ENCODE measurements around the gene GRM3.

Gene GRM3

DNA sequence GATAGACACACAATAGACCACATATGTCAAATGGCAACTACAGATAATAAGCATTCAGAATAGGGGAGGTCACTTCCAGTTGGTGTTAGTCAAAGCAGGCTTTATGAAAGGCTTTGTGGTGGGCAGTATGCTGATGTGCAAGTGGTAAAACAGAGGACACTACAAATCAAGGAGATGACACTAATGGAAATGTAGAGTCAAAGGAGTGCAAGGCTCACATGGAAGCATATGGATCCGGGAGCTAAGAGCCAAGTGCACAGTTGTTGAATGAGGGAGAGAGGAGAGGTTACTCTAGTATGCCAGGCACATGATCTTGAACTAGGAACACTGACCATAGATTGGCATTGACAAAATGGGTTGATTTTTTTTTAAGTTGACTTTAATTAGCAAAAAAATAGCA is 62.7 kb downstream of the GRM3 start:
- no peak for FAIRE-seq

- no peak for FAIRE-seq
Observed at GRCh38 chr7:86708031-86708680, 64.4 kb downstream of the GRM3 start.

- FAIRE-seq = no peak
Observed at GRCh38 chr7:86720306-86720705, 76.6 kb downstream of the GRM3 start.

GRCh38 chr7:86733783-86734182 is 90.1 kb downstream of the GRM3 start:
- FAIRE-seq = no peak

- FAIRE-seq = no peak
Observed at GRCh38 chr7:86745013-86745745, 101.5 kb downstream of the GRM3 start.

- FAIRE-seq = no peak
Observed at GRCh38 chr7:86747698-86748097, 104.0 kb downstream of the GRM3 start.

DNA sequence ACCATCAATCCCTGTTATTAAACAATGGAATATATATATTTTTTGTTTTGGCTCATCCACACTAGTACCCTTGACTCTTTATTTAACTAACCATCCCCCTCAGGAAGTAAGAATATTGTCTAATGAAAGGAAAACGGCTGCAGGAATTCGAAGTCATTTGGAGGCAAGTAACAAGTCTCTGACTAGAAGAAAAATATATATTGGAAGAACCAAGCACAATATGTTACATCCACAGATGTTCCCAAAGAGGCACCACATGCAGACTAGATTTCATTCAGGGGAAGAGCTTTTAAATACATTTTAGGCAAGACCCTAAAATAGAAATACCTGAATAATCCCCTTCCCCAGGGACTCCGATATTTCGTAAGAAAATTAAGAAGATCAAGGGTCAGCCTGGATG is 104.5 kb downstream of the GRM3 start:
- FAIRE-seq = no peak

- FAIRE-seq = no peak
Observed at GRCh38 chr7:86748843-86749719, 105.4 kb downstream of the GRM3 start.

- no peak for FAIRE-seq
Observed at GRCh38 chr7:86749741-86750665, 106.3 kb downstream of the GRM3 start.

GRCh38 chr7:86760236-86760635 is 116.5 kb downstream of the GRM3 start:
- FAIRE-seq = no peak

GRCh38 chr7:86762129-86762528 is 118.4 kb downstream of the GRM3 start:
- FAIRE-seq = no peak

- FAIRE-seq = no peak
Observed at GRCh38 chr7:86765931-86766330, 122.2 kb downstream of the GRM3 start.

- FAIRE-seq = no peak
Observed at GRCh38 chr7:86768394-86768793, 124.7 kb downstream of the GRM3 start.

GRCh38 chr7:86768967-86769760 is 125.5 kb downstream of the GRM3 start:
- no peak for FAIRE-seq

DNA sequence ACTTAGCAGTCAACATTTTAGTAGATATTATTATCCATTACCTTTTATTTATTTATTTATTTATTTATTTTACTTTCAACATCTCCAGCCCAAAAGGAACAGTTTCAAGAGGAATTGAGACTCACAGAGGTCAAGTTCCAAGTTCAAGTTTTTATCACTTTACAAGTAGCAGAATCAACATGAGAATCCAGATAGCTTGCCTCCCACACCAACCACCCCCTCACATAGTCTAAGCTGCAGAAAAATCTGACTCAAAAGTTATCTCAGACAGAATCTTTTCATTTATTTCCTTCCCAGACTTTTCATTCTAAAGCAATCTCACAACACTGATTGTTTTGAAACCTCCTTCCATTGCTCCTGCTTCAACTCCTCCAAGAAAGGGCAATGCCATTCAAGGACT is 129.6 kb downstream of the GRM3 start:
- FAIRE-seq = no peak

GRCh38 chr7:86775203-86775602 is 131.5 kb downstream of the GRM3 start:
- FAIRE-seq = no peak

DNA sequence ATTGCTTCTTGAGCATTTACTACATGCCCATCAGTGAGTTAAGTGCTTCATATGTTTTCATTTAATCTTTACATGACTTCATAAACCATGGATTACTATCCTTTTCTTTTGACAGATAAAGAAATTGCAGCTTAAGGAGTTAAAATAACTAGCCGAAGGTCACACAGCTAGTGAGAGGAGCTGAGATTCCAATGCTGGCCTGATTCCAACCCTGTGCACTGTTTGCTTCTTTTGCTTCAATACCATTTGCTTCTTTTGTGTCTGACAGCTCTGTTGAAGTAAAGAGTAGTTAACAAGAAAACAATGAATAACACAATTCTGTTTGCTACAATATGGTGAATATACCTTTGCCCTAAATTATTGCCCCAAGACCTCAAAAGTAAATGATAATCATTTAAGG is 132.4 kb downstream of the GRM3 start:
- FAIRE-seq = no peak

DNA sequence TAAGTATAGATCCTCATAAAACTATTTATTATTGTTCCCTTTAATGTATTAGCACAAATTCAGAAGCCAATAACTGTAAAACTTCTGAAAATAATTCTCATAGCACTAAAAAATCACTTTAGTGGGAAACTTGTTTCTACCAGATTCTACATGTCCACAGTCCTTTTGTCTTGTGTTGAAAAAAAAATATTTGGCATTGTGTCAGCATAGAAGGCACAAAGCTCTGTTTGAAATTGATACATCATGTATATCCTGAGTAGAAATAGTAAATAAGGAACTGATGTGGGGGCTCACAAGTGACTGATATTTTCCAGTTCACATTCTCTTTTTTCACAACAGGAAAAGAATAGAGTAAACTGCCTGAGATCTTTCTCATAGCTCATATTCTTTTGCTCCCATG is 134.6 kb downstream of the GRM3 start:
- no peak for FAIRE-seq

GRCh38 chr7:86784765-86785164 is 141.1 kb downstream of the GRM3 start:
- FAIRE-seq = no peak

GRCh38 chr7:86785641-86786040 is 141.9 kb downstream of the GRM3 start:
- FAIRE-seq = no peak

DNA sequence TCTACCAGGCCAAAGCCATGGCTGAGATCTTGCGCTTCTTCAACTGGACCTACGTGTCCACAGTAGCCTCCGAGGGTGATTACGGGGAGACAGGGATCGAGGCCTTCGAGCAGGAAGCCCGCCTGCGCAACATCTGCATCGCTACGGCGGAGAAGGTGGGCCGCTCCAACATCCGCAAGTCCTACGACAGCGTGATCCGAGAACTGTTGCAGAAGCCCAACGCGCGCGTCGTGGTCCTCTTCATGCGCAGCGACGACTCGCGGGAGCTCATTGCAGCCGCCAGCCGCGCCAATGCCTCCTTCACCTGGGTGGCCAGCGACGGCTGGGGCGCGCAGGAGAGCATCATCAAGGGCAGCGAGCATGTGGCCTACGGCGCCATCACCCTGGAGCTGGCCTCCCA is 142.7 kb downstream of the GRM3 start:
- FAIRE-seq = no peak

GRCh38 chr7:86788948-86789347 is 145.2 kb downstream of the GRM3 start:
- no peak for FAIRE-seq
